ENCODE measurements around the gene APOBEC4. TPM values are rescaled to one million over a fixed set of nuclear protein-coding genes. Genes with fewer than 3 reads are reported as not detected.
A peak's percentile ranks its signal among the peaks of the same experiment; 100 is the strongest.

The APOBEC4 gene
- total RNA-seq, 1 donor = not detected

- peak; percentile 98 for DNase-seq (ENCODE audit: low read depth)
- peak within 1 kb of the TSS; percentile 91 for H3K4me3 ChIP-seq (ENCODE audit: low read depth, low read length)
- TF ChIP-seq CTCF (IDR thresholded peaks at IDR 0.05; ENCODE audit: insufficient read depth, low read length) = peak; percentile 3
Observed at GRCh38 chr1:183635606-183636333, 17.3 kb downstream of the APOBEC4 start, which contains the start of gene ARPC5. Gene ARPC5, minus strand, starts transcription at chr1:183635783. Its CDS starts 124 bp downstream, at chr1:183635659.

- no peak for TF ChIP-seq CTCF (IDR thresholded peaks at IDR 0.05; ENCODE audit: insufficient read depth, low read length)
- no peak for DNase-seq (ENCODE audit: low read depth)
- H3K4me3 ChIP-seq (ENCODE audit: low read depth, low read length) = peak overlapping the region; percentile 85
Observed at GRCh38 chr1:183635099-183635605, 18.0 kb downstream of the APOBEC4 start.

- TF ChIP-seq CTCF (IDR thresholded peaks at IDR 0.05; ENCODE audit: insufficient read depth, low read length) = no peak
- no peak for DNase-seq (ENCODE audit: low read depth)
Observed at GRCh38 chr1:183634429-183635065, 18.6 kb downstream of the APOBEC4 start.

GRCh38 chr1:183633676-183634343, 19.3 kb downstream of the APOBEC4 start:
- peak; percentile 85 for DNase-seq (ENCODE audit: low read depth)
- TF ChIP-seq CTCF (IDR thresholded peaks at IDR 0.05; ENCODE audit: insufficient read depth, low read length) = peak; percentile 68
- peak overlapping the region; percentile 85 for H3K4me3 ChIP-seq (ENCODE audit: low read depth, low read length)

More at GRCh38 chr1:183634429-183635065, 18.6 kb downstream of the APOBEC4 start:
- peak overlapping the region; percentile 85 for H3K4me3 ChIP-seq (ENCODE audit: low read depth, low read length)

GRCh38 chr1:183632964-183633363, 20.2 kb downstream of the APOBEC4 start:
- no peak for TF ChIP-seq CTCF (IDR thresholded peaks at IDR 0.05; ENCODE audit: insufficient read depth, low read length)
- DNase-seq (ENCODE audit: low read depth) = no peak
- peak overlapping the region; percentile 85 for H3K4me3 ChIP-seq (ENCODE audit: low read depth, low read length)

- H3K4me3 ChIP-seq (ENCODE audit: low read depth, low read length) = peak overlapping the region; percentile 85
- peak; percentile 85 for DNase-seq (ENCODE audit: low read depth)
- TF ChIP-seq CTCF (IDR thresholded peaks at IDR 0.05; ENCODE audit: insufficient read depth, low read length) = no peak
Observed at GRCh38 chr1:183632114-183632513, 21.0 kb downstream of the APOBEC4 start.
